Mammary epithelial cell (primary cell): Measurements from ENCODE around the gene TIAM2.

ENCODE experiments used
- EZH2 ChIP-seq: IDR thresholded peaks from 2 replicates; pipeline ENCODE4 v1.6.1; 2012; ENCODE audit warnings: low read length, inconsistent platforms, borderline replicate concordance
- TF ChIP-seq, protein P1 (sequence below), 2 donors: IDR thresholded peaks in 1 of 2; conservative IDR thresholded peaks in 1 of 2; 2 replicates each; pipeline ENCODE4 v1.5.1; 2011 to 2012; ENCODE audit warnings: inconsistent platforms in 2 of 2, low read length in 2 of 2, mild to moderate bottlenecking in 2 of 2, control low read depth in 1 of 2, low read depth in 1 of 2; ENCODE audit not compliant: insufficient read depth in 1 of 2; ENCODE audit errors: extremely low read depth in 1 of 2

DNA sequence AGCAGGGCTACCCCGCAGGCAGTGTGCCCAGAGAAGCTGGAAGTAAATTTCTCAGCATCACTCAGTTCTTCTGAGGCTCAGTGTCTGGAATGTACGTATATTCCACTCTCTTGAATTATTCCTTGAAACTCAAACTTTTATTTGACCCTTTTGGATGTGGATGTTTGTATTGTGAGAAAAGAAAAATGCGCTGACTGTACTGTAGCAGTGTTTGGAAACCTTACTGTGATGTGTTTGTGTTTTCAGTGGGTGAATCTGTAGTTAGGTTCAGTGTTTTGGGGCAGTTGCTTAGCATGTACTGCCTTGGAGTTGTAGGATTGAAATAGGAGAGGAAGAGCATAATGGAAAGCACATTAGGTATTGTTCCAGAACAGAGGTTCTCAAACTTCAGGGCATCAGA lies 13.5 kb downstream of the TIAM2 start:
- TF ChIP-seq, protein P1, sequence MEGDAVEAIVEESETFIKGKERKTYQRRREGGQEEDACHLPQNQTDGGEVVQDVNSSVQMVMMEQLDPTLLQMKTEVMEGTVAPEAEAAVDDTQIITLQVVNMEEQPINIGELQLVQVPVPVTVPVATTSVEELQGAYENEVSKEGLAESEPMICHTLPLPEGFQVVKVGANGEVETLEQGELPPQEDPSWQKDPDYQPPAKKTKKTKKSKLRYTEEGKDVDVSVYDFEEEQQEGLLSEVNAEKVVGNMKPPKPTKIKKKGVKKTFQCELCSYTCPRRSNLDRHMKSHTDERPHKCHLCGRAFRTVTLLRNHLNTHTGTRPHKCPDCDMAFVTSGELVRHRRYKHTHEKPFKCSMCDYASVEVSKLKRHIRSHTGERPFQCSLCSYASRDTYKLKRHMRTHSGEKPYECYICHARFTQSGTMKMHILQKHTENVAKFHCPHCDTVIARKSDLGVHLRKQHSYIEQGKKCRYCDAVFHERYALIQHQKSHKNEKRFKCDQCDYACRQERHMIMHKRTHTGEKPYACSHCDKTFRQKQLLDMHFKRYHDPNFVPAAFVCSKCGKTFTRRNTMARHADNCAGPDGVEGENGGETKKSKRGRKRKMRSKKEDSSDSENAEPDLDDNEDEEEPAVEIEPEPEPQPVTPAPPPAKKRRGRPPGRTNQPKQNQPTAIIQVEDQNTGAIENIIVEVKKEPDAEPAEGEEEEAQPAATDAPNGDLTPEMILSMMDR (conservative IDR thresholded peaks at IDR 0.05 in 1 of 2, IDR thresholded peaks at IDR 0.05 in 1 of 2; ENCODE audit: extremely low read depth in 1 of 2, insufficient read depth in 1 of 2, low read depth in 1 of 2, low read length in 2 of 2) = no peak
- no peak for TF ChIP-seq EZH2
